Natural killer cell (primary cell): ENCODE results near the gene ELOVL4. TPM values are rescaled to one million over a fixed set of nuclear protein-coding genes. Genes with fewer than 3 reads are reported as not detected.

Experiments used
- ATAC-seq, 3 donors: fragments of 150-1000 bp in 2 of 3; fragments of 200-7000 bp in 1 of 3; cut with Tn5 transposase; 1 replicate in 1 of 3; 2 replicates in 2 of 3; pipeline ENCODE4 v1.10.0; 2021; ENCODE audit warnings: mild to moderate bottlenecking in 2 of 3, moderate library complexity in 2 of 3
- DNase-seq, 2 donors: peaks; one replicate each; pipeline versions ENCODE4 v3.0.0 to v3.0.0-alpha.2; 2013 to 2021; ENCODE audit warnings: mixed read lengths in 1 of 2
- H3K27ac ChIP-seq: one replicate; pipeline ENCODE4 v1.5.1; 2013; ENCODE audit warnings: mild to moderate bottlenecking, low read length
- H3K27me3 ChIP-seq: one replicate; pipeline ENCODE4 v1.6.1; 2013; ENCODE audit warnings: low read length; ENCODE audit not compliant: control insufficient read depth, insufficient read depth
- H3K36me3 ChIP-seq: one replicate; pipeline ENCODE4 v1.6.1; 2013; ENCODE audit warnings: low read length; ENCODE audit not compliant: control insufficient read depth, insufficient read depth
- H3K4me1 ChIP-seq: one replicate; pipeline ENCODE4 v1.6.1; 2013; ENCODE audit warnings: low read length; ENCODE audit not compliant: control insufficient read depth, insufficient read depth
- H3K4me3 ChIP-seq: one replicate; pipeline ENCODE4 v1.5.1; 2013; ENCODE audit warnings: low read length
- H3K9me3 ChIP-seq: one replicate; pipeline ENCODE4 v1.6.1; 2013; ENCODE audit warnings: low read length; ENCODE audit not compliant: control insufficient read depth, insufficient read depth
- H3K27ac Mint-ChIP-seq, 2 donors: one replicate each; pipeline ENCODE4 v1.8.0; 2022; ENCODE audit warnings: mild to moderate bottlenecking in 2 of 2, mixed read lengths in 2 of 2, moderate library complexity in 1 of 2
- H3K27me3 Mint-ChIP-seq, 2 donors: one replicate each; pipeline ENCODE4 v1.8.0; 2022; ENCODE audit warnings: low read depth in 2 of 2, mixed read lengths in 2 of 2
- H3K36me3 Mint-ChIP-seq: one replicate; pipeline ENCODE4 v1.8.0; 2022; ENCODE audit warnings: mixed read lengths
- H3K4me1 Mint-ChIP-seq, 2 donors: one replicate each; pipeline ENCODE4 v1.8.0; 2022; ENCODE audit warnings: mixed read lengths in 2 of 2
- H3K4me3 Mint-ChIP-seq: one replicate; pipeline ENCODE4 v1.8.0; 2022; ENCODE audit warnings: mild to moderate bottlenecking, moderate library complexity, mixed read lengths
- H3K9me3 Mint-ChIP-seq, 2 donors: one replicate each; pipeline ENCODE4 v1.8.0; 2022; ENCODE audit warnings: mixed read lengths in 2 of 2
- CTCF ChIP-seq: fragments of 200-600 bp; IDR thresholded peaks from one replicate; pipeline ENCODE4 v1.8.0; 2022; ENCODE audit warnings: antibody characterized with exemption
- WGBS: methylation state at CpG from one replicate; pipeline ENCODE4 v1.1.7; 2013; ENCODE audit warnings: missing lambda C conversion rate; ENCODE audit not compliant: insufficient coverage; 5-methylcytosine and 5-hydroxymethylcytosine counted together
- intact Hi-C: fragments of 100-400 bp; cut with micrococcal nuclease; formaldehyde crosslinking; loops from one replicate; pipeline ENCODE4 v1.14.2; 2022
- total RNA-seq, 4 donors: library from RNA; stranded (reverse); fragments of 120-200 nt in 1 of 4; gene quantifications; one replicate each; pipeline versions ENCODE4 v1.2.3 to v1.2.4, GENCODE V29; 2013 to 2022

Gene ELOVL4
- total RNA-seq, 3 donors from 2014 or later (not counting 1 experiment from before 2014, with no cell fraction given) = not detected

GRCh38 chr6:79927758-79928157, 19.6 kb downstream of the ELOVL4 start:
- no peaks in the 10 kb centered on the region for H3K36me3 Mint-ChIP-seq
- peaks cover 3% of the 10 kb centered on the region for H3K27me3 ChIP-seq
- H3K27ac Mint-ChIP-seq = no peak overlapping the region
- no peaks in the 10 kb centered on the region for H3K9me3 Mint-ChIP-seq
- no peaks in the 10 kb centered on the region for H3K4me1 Mint-ChIP-seq
- no peak overlapping the region for H3K4me3 Mint-ChIP-seq
- no peak overlapping the region for H3K4me3 ChIP-seq
- no peak for DNase-seq
- no peak overlapping the region for H3K27ac ChIP-seq
- TF ChIP-seq CTCF = no peak
- H3K9me3 ChIP-seq = no peaks in the 10 kb centered on the region
- no peaks in the 10 kb centered on the region for H3K36me3 ChIP-seq
- 39% methylated on average over 3 of the region's 3 CpGs for WGBS
- intact Hi-C loops = no loop called here
- peaks cover 0 to 4% of the 10 kb centered on the region in 2 donors for H3K27me3 Mint-ChIP-seq
- no peaks in the 10 kb centered on the region for H3K4me1 ChIP-seq
- ATAC-seq = no peak

- H3K4me3 ChIP-seq = no peak overlapping the region
- Mint-ChIP-seq H3K27me3 (peaks cover 0 to 7% of the 10 kb centered on the region in 2 donors), H3K4me1 (no peaks in the 10 kb centered on the region), H3K27ac (no peak overlapping the region), H3K4me3 (no peak overlapping the region), H3K36me3 (no peaks in the 10 kb centered on the region), H3K9me3 (no peaks in the 10 kb centered on the region)
- H3K36me3 ChIP-seq = no peaks in the 10 kb centered on the region
- H3K4me1 ChIP-seq = no peaks in the 10 kb centered on the region
- H3K27me3 ChIP-seq = no peaks in the 10 kb centered on the region
- intact Hi-C loops = no loop called here
- DNase-seq = no peak
- TF ChIP-seq CTCF = no peak
- no peak for ATAC-seq
- no peak overlapping the region for H3K27ac ChIP-seq
- no peaks in the 10 kb centered on the region for H3K9me3 ChIP-seq
- 78% methylated on average over 1 of the region's 2 CpGs for WGBS
Measured at GRCh38 chr6:79923270-79923669, 24.1 kb downstream of the ELOVL4 start.

GRCh38 chr6:79922018-79922417, 25.3 kb downstream of the ELOVL4 start:
- DNase-seq (no peak), ATAC-seq (no peak)
- Mint-ChIP-seq H3K9me3 (no peaks in the 10 kb centered on the region), H3K27ac (no peak overlapping the region), H3K4me1 (no peaks in the 10 kb centered on the region), H3K27me3 (peaks cover 0 to 7% of the 10 kb centered on the region in 2 donors), H3K4me3 (no peak overlapping the region), H3K36me3 (no peaks in the 10 kb centered on the region)
- Histone ChIP-seq H3K9me3 (no peaks in the 10 kb centered on the region), H3K27me3 (no peaks in the 10 kb centered on the region), H3K36me3 (no peaks in the 10 kb centered on the region), H3K4me1 (no peaks in the 10 kb centered on the region), H3K27ac (no peak overlapping the region), H3K4me3 (no peak overlapping the region)
- WGBS = no CpG with 5 or more reads among the region's 1 CpG
- intact Hi-C loops = no loop called here
- TF ChIP-seq CTCF = no peak

- intact Hi-C loops = no loop called here
- Histone ChIP-seq H3K9me3 (no peaks in the 10 kb centered on the region), H3K27me3 (peaks cover 5% of the 10 kb centered on the region), H3K27ac (no peak overlapping the region), H3K4me1 (peaks cover 6% of the 10 kb centered on the region), H3K4me3 (no peak overlapping the region), H3K36me3 (no peaks in the 10 kb centered on the region)
- DNase-seq (peak in 1 of 2 donors; percentile 16), ATAC-seq (peak in 1 of 3 donors; percentile 48)
- Mint-ChIP-seq H3K27me3 (peaks cover 0 to 6% of the 10 kb centered on the region in 2 donors), H3K4me3 (no peak overlapping the region), H3K36me3 (no peaks in the 10 kb centered on the region), H3K9me3 (no peaks in the 10 kb centered on the region), H3K27ac (no peak overlapping the region), H3K4me1 (peaks cover 0 to 9% of the 10 kb centered on the region in 2 donors)
- TF ChIP-seq CTCF = no peak
- WGBS = 46% methylated on average over 1 of the region's 2 CpGs
Measured at GRCh38 chr6:79913369-79913768, 34.0 kb downstream of the ELOVL4 start.
